Measurements from ENCODE around the gene JPH4.
"Not testable (repeated sequence)": the region's sequence is repeated elsewhere in the genome, so short reads cannot be mapped to it uniquely, and the experiment has no call there.

The JPH4 gene

GRCh38 chr14:23602181-23603095 lies 23.8 kb upstream of the JPH4 start:
- no peak for TF ChIP-seq CTCF (IDR thresholded peaks at IDR 0.05; ENCODE audit: low read depth, low read length, missing control alignments)
- no peak for DNase-seq (ENCODE audit: low read depth)
- no peak overlapping the region for H3K4me3 ChIP-seq (ENCODE audit: low read depth, low read length)

GRCh38 chr14:23601845-23602180 lies 23.2 kb upstream of the JPH4 start:
- TF ChIP-seq CTCF (IDR thresholded peaks at IDR 0.05; ENCODE audit: low read depth, low read length, missing control alignments): no peak
- DNase-seq (ENCODE audit: low read depth): no peak
- no peak overlapping the region for H3K4me3 ChIP-seq (ENCODE audit: low read depth, low read length)

DNA sequence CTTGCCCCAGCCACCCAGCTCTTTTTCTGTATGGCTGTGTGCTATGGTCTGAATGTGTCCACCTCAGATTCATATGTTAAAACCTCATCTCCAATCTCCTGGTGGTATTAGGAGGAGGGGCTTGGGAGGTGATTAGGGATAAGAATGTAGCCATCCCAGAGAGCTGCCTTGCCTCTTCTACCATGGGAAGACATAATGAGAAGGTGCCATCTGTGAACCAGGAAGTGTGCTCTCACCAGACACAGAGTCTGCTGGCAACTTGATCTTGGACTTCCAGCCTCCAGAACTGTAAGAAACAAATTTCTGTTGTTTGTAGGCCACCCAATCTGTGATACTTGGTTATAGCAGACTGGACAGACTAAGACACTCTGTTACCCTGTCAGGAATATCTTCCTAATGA lies 22.8 kb upstream of the JPH4 start:
- TF ChIP-seq CTCF (IDR thresholded peaks at IDR 0.05; ENCODE audit: low read depth, low read length, missing control alignments): no peak
- no peak for DNase-seq (ENCODE audit: low read depth)
- no peak overlapping the region for H3K4me3 ChIP-seq (ENCODE audit: low read depth, low read length)

- TF ChIP-seq CTCF (IDR thresholded peaks at IDR 0.05; ENCODE audit: low read depth, low read length, missing control alignments): no peak
- DNase-seq (ENCODE audit: low read depth): no peak
- no peak overlapping the region for H3K4me3 ChIP-seq (ENCODE audit: low read depth, low read length)
Measured at GRCh38 chr14:23600806-23601205, 22.2 kb upstream of the JPH4 start.

GRCh38 chr14:23600322-23600707 lies 21.7 kb upstream of the JPH4 start:
- H3K4me3 ChIP-seq (ENCODE audit: low read depth, low read length): no peak overlapping the region
- TF ChIP-seq CTCF (IDR thresholded peaks at IDR 0.05; ENCODE audit: low read depth, low read length, missing control alignments): no peak
- no peak for DNase-seq (ENCODE audit: low read depth)

DNA sequence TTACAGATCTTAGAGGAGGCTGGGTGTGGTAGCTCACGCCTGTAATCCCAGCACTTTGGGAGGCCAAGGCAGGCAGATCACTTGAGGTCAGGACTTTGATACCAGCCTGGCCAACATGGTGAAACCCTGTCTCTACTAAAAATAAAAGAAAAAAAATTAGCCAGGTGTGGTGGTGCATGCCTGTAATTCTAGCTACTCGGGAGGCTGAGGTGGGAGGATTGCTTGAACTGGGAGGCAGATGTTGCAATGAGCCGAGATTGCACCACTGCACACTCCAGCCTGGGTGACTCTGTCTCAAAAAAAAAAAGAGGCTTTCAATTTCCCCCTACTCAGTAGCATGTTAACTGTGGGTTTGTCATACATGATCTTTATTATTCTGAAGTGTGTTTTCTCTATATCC lies 15.6 kb upstream of the JPH4 start:
- not testable (repeated sequence) for DNase-seq (ENCODE audit: low read depth); H3K4me3 ChIP-seq (ENCODE audit: low read depth, low read length)

GRCh38 chr14:23590198-23590597 lies 11.6 kb upstream of the JPH4 start:
- no peak for TF ChIP-seq CTCF (IDR thresholded peaks at IDR 0.05; ENCODE audit: low read depth, low read length, missing control alignments)
- no peak for DNase-seq (ENCODE audit: low read depth)
- H3K4me3 ChIP-seq (ENCODE audit: low read depth, low read length): no peak overlapping the region

Measured in GM12864 (cell line).